KMS-11 (cell line): ENCODE measurements around the gene DISP3.

Experiments used
- H2AFZ ChIP-seq: fragments of 200-600 bp; sonication (generic); 2 replicates; pipeline ENCODE4 v1.6.1; 2016; ENCODE audit warnings: antibody characterized with exemption, mixed run types, low read depth
- H3K27ac ChIP-seq: fragments of 200-600 bp; sonication (generic); 2 replicates; pipeline ENCODE4 v1.6.1; 2016; ENCODE audit warnings: mild to moderate bottlenecking, mixed run types
- H3K27me3 ChIP-seq: fragments of 200-600 bp; sonication (generic); 2 replicates; pipeline ENCODE4 v1.6.1; 2017; ENCODE audit warnings: mild to moderate bottlenecking, low read depth, mixed run types, moderate library complexity; ENCODE audit not compliant: insufficient read depth
- H3K36me3 ChIP-seq: fragments of 200-600 bp; sonication (generic); 2 replicates; pipeline ENCODE4 v1.6.1; 2017; ENCODE audit warnings: mild to moderate bottlenecking, mixed run types; ENCODE audit not compliant: insufficient read depth
- H3K4me1 ChIP-seq: fragments of 200-600 bp; sonication (generic); 2 replicates; pipeline ENCODE4 v1.6.1; 2016; ENCODE audit warnings: mild to moderate bottlenecking, low read depth, mixed run types; ENCODE audit not compliant: poor library complexity, severe bottlenecking
- H3K4me2 ChIP-seq: fragments of 200-600 bp; sonication (generic); 2 replicates; pipeline ENCODE4 v1.7.0; 2016; ENCODE audit warnings: mild to moderate bottlenecking, mixed run types
- H3K4me3 ChIP-seq: fragments of 200-600 bp; sonication (generic); IDR thresholded peaks from 2 replicates; pipeline ENCODE4 v1.6.1; 2017; ENCODE audit warnings: low read depth, low read length, mixed read lengths; ENCODE audit not compliant: insufficient read depth
- H3K79me2 ChIP-seq: fragments of 200-600 bp; sonication (generic); 2 replicates; pipeline ENCODE4 v1.6.1; 2016; ENCODE audit warnings: low read depth, mixed run types; ENCODE audit not compliant: insufficient read depth
- H3K9ac ChIP-seq: fragments of 200-600 bp; sonication (generic); 2 replicates; pipeline ENCODE4 v1.6.1; 2016; ENCODE audit warnings: mild to moderate bottlenecking, mixed run types
- H4K20me1 ChIP-seq: fragments of 200-600 bp; sonication (generic); 2 replicates; pipeline ENCODE4 v1.6.1; 2016; ENCODE audit warnings: mild to moderate bottlenecking, mixed run types; ENCODE audit not compliant: insufficient read depth
- CTCF ChIP-seq: fragments of 200-600 bp; sonication (generic); conservative IDR thresholded peaks from 2 replicates; pipeline ENCODE4 v1.6.1; 2017; ENCODE audit warnings: low read depth, mild to moderate bottlenecking, antibody characterized with exemption, low read length, moderate library complexity, mixed read lengths

The DISP3 gene

GRCh38 chr1:11519629-11520031 lies 40.7 kb downstream of the DISP3 start:
- no peak overlapping the region for H3K27ac ChIP-seq
- H3K27me3 ChIP-seq: no peaks in the 10 kb centered on the region
- no peaks in the 10 kb centered on the region for H3K4me1 ChIP-seq
- H4K20me1 ChIP-seq: no peaks in the 10 kb centered on the region
- no peaks in the 10 kb centered on the region for H3K36me3 ChIP-seq
- no peak for TF ChIP-seq CTCF
- H2AFZ ChIP-seq: no peak overlapping the region
- no peak overlapping the region for H3K4me2 ChIP-seq
- H3K79me2 ChIP-seq: no peaks in the 10 kb centered on the region
- no peak overlapping the region for H3K4me3 ChIP-seq
- no peak overlapping the region for H3K9ac ChIP-seq

- Histone ChIP-seq H3K27ac (no peak overlapping the region), H3K4me3 (no peak overlapping the region), H3K4me1 (no peaks in the 10 kb centered on the region), H3K27me3 (no peaks in the 10 kb centered on the region), H4K20me1 (no peaks in the 10 kb centered on the region), H3K36me3 (no peaks in the 10 kb centered on the region), H3K4me2 (no peak overlapping the region), H3K9ac (no peak overlapping the region), H2AFZ (no peak overlapping the region), H3K79me2 (no peaks in the 10 kb centered on the region)
- TF ChIP-seq CTCF: no peak
These were observed 41.7 kb downstream of the DISP3 start for GRCh38 chr1:11520531-11521233.

- Histone ChIP-seq H2AFZ (no peak overlapping the region), H3K4me3 (no peak overlapping the region), H3K9ac (no peak overlapping the region), H3K27me3 (no peaks in the 10 kb centered on the region), H3K79me2 (no peaks in the 10 kb centered on the region), H3K36me3 (no peaks in the 10 kb centered on the region), H3K27ac (no peak overlapping the region), H3K4me2 (no peak overlapping the region), H3K4me1 (no peaks in the 10 kb centered on the region), H4K20me1 (no peaks in the 10 kb centered on the region)
- TF ChIP-seq CTCF: no peak
These were observed 42.8 kb downstream of the DISP3 start for GRCh38 chr1:11521582-11522399.

- no peaks in the 10 kb centered on the region for H3K4me1 ChIP-seq
These were observed 43.7 kb downstream of the DISP3 start for GRCh38 chr1:11522400-11523235.

More at GRCh38 chr1:11522400-11523235, 43.7 kb downstream of the DISP3 start:
- H3K9ac ChIP-seq: no peak overlapping the region
- no peak overlapping the region for H3K4me2 ChIP-seq
- no peaks in the 10 kb centered on the region for H3K27me3 ChIP-seq
- no peak overlapping the region for H3K27ac ChIP-seq
- TF ChIP-seq CTCF: no peak
- H3K79me2 ChIP-seq: no peaks in the 10 kb centered on the region
- H4K20me1 ChIP-seq: no peaks in the 10 kb centered on the region
- no peak overlapping the region for H2AFZ ChIP-seq
- H3K36me3 ChIP-seq: no peaks in the 10 kb centered on the region
- no peak overlapping the region for H3K4me3 ChIP-seq
